SJCRH30 (cell line): ENCODE data around the gene PRKN. TPM values are rescaled to one million over a fixed set of nuclear protein-coding genes. Genes with fewer than 3 reads are reported as not detected.
"Not testable (repeated sequence)": the region's sequence is repeated elsewhere in the genome, so short reads cannot be mapped to it uniquely, and the experiment has no call there.

ENCODE experiments used
- DNase-seq, 2 experiments: peaks; one replicate each; pipeline ENCODE4 v3.0.0-alpha.2; 2015 to 2020
- H3K27ac ChIP-seq: fragments of 250-450 bp; sonication (Bioruptor Pico); 2 replicates; pipeline ENCODE4 v1.5.1; 2020; ENCODE audit warnings: mild to moderate bottlenecking, moderate library complexity
- H3K27me3 ChIP-seq: fragments of 250-450 bp; sonication (Bioruptor Pico); 2 replicates; pipeline ENCODE4 v1.5.1; 2020; ENCODE audit warnings: mild to moderate bottlenecking, moderate library complexity
- H3K36me3 ChIP-seq: fragments of 250-450 bp; sonication (Bioruptor Pico); 2 replicates; pipeline ENCODE4 v1.5.1; 2020; ENCODE audit warnings: mild to moderate bottlenecking, moderate library complexity
- H3K4me1 ChIP-seq: fragments of 250-450 bp; sonication (Bioruptor Pico); 2 replicates; pipeline ENCODE4 v1.5.1; 2020; ENCODE audit warnings: mild to moderate bottlenecking, moderate library complexity
- H3K4me3 ChIP-seq: fragments of 250-450 bp; sonication (Bioruptor Pico); 2 replicates; pipeline ENCODE4 v1.5.1; 2020; ENCODE audit warnings: mild to moderate bottlenecking, moderate library complexity
- H3K9me3 ChIP-seq: fragments of 250-450 bp; sonication (Bioruptor Pico); replicated peaks from 2 replicates; pipeline ENCODE4 v1.5.1; 2020; ENCODE audit warnings: mild to moderate bottlenecking, moderate library complexity
- total RNA-seq: library from RNA; depleted of rRNA; stranded (reverse); fragments of >200 nt; shearing (Covaris generic); gene quantifications from 2 replicates; pipeline ENCODE4 v1.2.3, GENCODE V29; 2014

PRKN gene
- total RNA-seq, 1 experiment from 2014 or later = not detected

GRCh38 chr6:162416831-162417537 is 310.6 kb downstream of the PRKN start:
- H3K36me3 ChIP-seq = no peaks in the 10 kb centered on the region
- H3K27ac ChIP-seq = no peak overlapping the region
- no peak for DNase-seq

GRCh38 chr6:162416307-162416706 is 311.3 kb downstream of the PRKN start:
- H3K27ac ChIP-seq = no peak overlapping the region
- H3K9me3 ChIP-seq = no peaks in the 10 kb centered on the region
- H3K4me3 ChIP-seq = no peak overlapping the region
- H3K4me1 ChIP-seq = no peaks in the 10 kb centered on the region
- DNase-seq = no peak
- H3K36me3 ChIP-seq = no peaks in the 10 kb centered on the region
- peaks cover 11% of the 10 kb centered on the region; the same call in 1 of the 2 replicates for H3K27me3 ChIP-seq

More at GRCh38 chr6:162416831-162417537, 310.6 kb downstream of the PRKN start:
- Histone ChIP-seq H3K4me1 (no peaks in the 10 kb centered on the region), H3K27me3 (0 out of 2 replicates have a peak, but pooled peaks cover 8% of the 10 kb centered on the region), H3K4me3 (no peak overlapping the region), H3K9me3 (no peaks in the 10 kb centered on the region)

GRCh38 chr6:162409741-162410691 is 317.6 kb downstream of the PRKN start:
- DNase-seq = no peak
- Histone ChIP-seq H3K4me3 (no peak overlapping the region), H3K9me3 (no peaks in the 10 kb centered on the region), H3K27me3 (peaks cover 21% of the 10 kb centered on the region), H3K4me1 (no peaks in the 10 kb centered on the region), H3K36me3 (no peaks in the 10 kb centered on the region), H3K27ac (no peak overlapping the region)

- H3K27ac ChIP-seq = no peak overlapping the region
- no peaks in the 10 kb centered on the region for H3K36me3 ChIP-seq
Observed at GRCh38 chr6:162408826-162409535, 318.6 kb downstream of the PRKN start.

GRCh38 chr6:162404951-162405350 is 322.6 kb downstream of the PRKN start:
- Histone ChIP-seq H3K4me1 (no peaks in the 10 kb centered on the region), H3K27ac (no peak overlapping the region), H3K4me3 (no peak overlapping the region), H3K36me3 (no peaks in the 10 kb centered on the region), H3K9me3 (no peaks in the 10 kb centered on the region), H3K27me3 (0 out of 2 replicates have a peak, but pooled peaks cover 5% of the 10 kb centered on the region)
- no peak for DNase-seq

More at GRCh38 chr6:162408826-162409535, 318.6 kb downstream of the PRKN start:
- Histone ChIP-seq H3K9me3 (no peaks in the 10 kb centered on the region), H3K4me3 (no peak overlapping the region), H3K4me1 (no peaks in the 10 kb centered on the region), H3K27me3 (peaks cover 22% of the 10 kb centered on the region)
- DNase-seq = no peak

- no peak for DNase-seq
- Histone ChIP-seq H3K27ac (no peak overlapping the region), H3K4me3 (no peak overlapping the region), H3K9me3 (no peaks in the 10 kb centered on the region), H3K4me1 (no peaks in the 10 kb centered on the region), H3K36me3 (no peaks in the 10 kb centered on the region), H3K27me3 (0 out of 2 replicates have a peak, but pooled peaks cover 5% of the 10 kb centered on the region)
Observed at GRCh38 chr6:162403031-162403430, 324.5 kb downstream of the PRKN start.

GRCh38 chr6:162395181-162395580 is 332.4 kb downstream of the PRKN start:
- Histone ChIP-seq H3K9me3 (no peaks in the 10 kb centered on the region), H3K4me1 (no peaks in the 10 kb centered on the region), H3K27ac (no peak overlapping the region), H3K27me3 (no peaks in the 10 kb centered on the region), H3K36me3 (no peaks in the 10 kb centered on the region), H3K4me3 (no peak overlapping the region)
- no peak for DNase-seq

GRCh38 chr6:162390961-162391811 is 336.4 kb downstream of the PRKN start:
- not testable (repeated sequence) for H3K9me3 ChIP-seq, H3K4me3 ChIP-seq, H3K4me1 ChIP-seq, H3K36me3 ChIP-seq, DNase-seq, H3K27ac ChIP-seq, H3K27me3 ChIP-seq

GRCh38 chr6:162389343-162390085 is 338.1 kb downstream of the PRKN start:
- no peaks in the 10 kb centered on the region for H3K36me3 ChIP-seq
- no peak overlapping the region for H3K27ac ChIP-seq
- H3K4me3 ChIP-seq = no peak overlapping the region
- peaks cover 7% of the 10 kb centered on the region for H3K27me3 ChIP-seq
- no peaks in the 10 kb centered on the region for H3K4me1 ChIP-seq
- no peaks in the 10 kb centered on the region for H3K9me3 ChIP-seq
- DNase-seq = no peak

GRCh38 chr6:162388383-162388777 is 339.2 kb downstream of the PRKN start:
- no peak for DNase-seq
- Histone ChIP-seq H3K4me3 (no peak overlapping the region), H3K27ac (no peak overlapping the region), H3K9me3 (no peaks in the 10 kb centered on the region), H3K4me1 (no peaks in the 10 kb centered on the region), H3K36me3 (no peaks in the 10 kb centered on the region), H3K27me3 (peaks cover 7% of the 10 kb centered on the region)

- Histone ChIP-seq H3K4me3 (no peak overlapping the region), H3K27ac (no peak overlapping the region), H3K4me1 (no peaks in the 10 kb centered on the region), H3K27me3 (peaks cover 7% of the 10 kb centered on the region), H3K36me3 (no peaks in the 10 kb centered on the region), H3K9me3 (no peaks in the 10 kb centered on the region)
- no peak for DNase-seq
Observed at GRCh38 chr6:162387718-162388382, 339.7 kb downstream of the PRKN start.

- Histone ChIP-seq H3K4me3 (no peak overlapping the region), H3K36me3 (no peaks in the 10 kb centered on the region), H3K27ac (no peak overlapping the region), H3K27me3 (peaks cover 7% of the 10 kb centered on the region), H3K4me1 (no peaks in the 10 kb centered on the region), H3K9me3 (no peaks in the 10 kb centered on the region)
- no peak for DNase-seq
Observed at GRCh38 chr6:162385980-162386379, 341.6 kb downstream of the PRKN start.
